Measurements from ENCODE around the gene MCRIP1. TPM values are rescaled to one million over a fixed set of nuclear protein-coding genes. Genes with fewer than 3 reads are reported as not detected.

MCRIP1 gene
- total and polyA plus RNA-seq, 9 of the 15 experiments (the other 6 are each of a cell fraction or from before 2014, with no cell fraction given): 0.39 to 35.8 (median 9.7) TPM

- no peak for TF ChIP-seq NKRF (IDR thresholded peaks at IDR 0.05; ENCODE audit: borderline replicate concordance)
- TF ChIP-seq HNRNPH1 (optimal IDR thresholded peaks at IDR 0.05; ENCODE audit: low read depth, low read length): peak; percentile 14
- no peak; a peak in 1 of 4 replicates for TF ChIP-seq KDM4B (IDR thresholded peaks at IDR 0.05; ENCODE audit: borderline replicate concordance in 2 of 2, low read depth in 1 of 2)
- TF ChIP-seq RBM17 (IDR thresholded peaks at IDR 0.05; ENCODE audit: borderline replicate concordance, low read depth, low read length): no peak
- TF ChIP-seq TGIF2 (CRISPR knock-in tag; IDR thresholded peaks at IDR 0.05): no peak
- peak; percentile 68 for TF ChIP-seq POLR2H (tag; IDR thresholded peaks at IDR 0.05; ENCODE audit: low read depth)
- no peak for TF ChIP-seq ZNF224 (CRISPR knock-in tag; IDR thresholded peaks at IDR 0.05)
- TF ChIP-seq PBX2 (CRISPR knock-in tag; IDR thresholded peaks at IDR 0.05; ENCODE audit: low read depth): peak; percentile 38; the same call in 1 of the 2 replicates
- TF ChIP-seq PBX2 (tag; conservative IDR thresholded peaks at IDR 0.05; ENCODE audit: low read depth): no peak
- TF ChIP-seq ZBED1 (IDR thresholded peaks at IDR 0.05): no peak
- 0 out of 2 replicates have a peak, but pooled peaks have one; percentile 91 for TF ChIP-seq MITF (IDR thresholded peaks at IDR 0.05)
- no peak for TF ChIP-seq TCF15 (CRISPR knock-in tag; IDR thresholded peaks at IDR 0.05)
- TF ChIP-seq HOMEZ (CRISPR knock-in tag; IDR thresholded peaks at IDR 0.05): no peak
- TF ChIP-seq JUND (IDR thresholded peaks at IDR 0.05; ENCODE audit: borderline replicate concordance, low read depth, low read length): peak; percentile 49; the same call in 1 of the 2 replicates
- TF ChIP-seq JUND (tag; IDR thresholded peaks at IDR 0.05; ENCODE audit: borderline replicate concordance, low read depth, low read length): no peak
- TF ChIP-seq MAX (CRISPR knock-in tag; IDR thresholded peaks at IDR 0.05): no peak
- TF ChIP-seq POLR2B (IDR thresholded peaks at IDR 0.05; ENCODE audit: low read depth, partially characterized antibody): peak; percentile 15
- TF ChIP-seq PTTG1 (tag; IDR thresholded peaks at IDR 0.05; ENCODE audit: low read depth): no peak
Measured at GRCh38 chr17:81870981-81871386, 37.9 kb upstream of the MCRIP1 start, which contains the start of gene ARHGDIA (continued).

All from K562 (cell line).